Measurements from ENCODE around the gene CLASP1.
"Not testable (repeated sequence)": the region's sequence is repeated elsewhere in the genome, so short reads cannot be mapped to it uniquely, and the experiment has no call there.

CLASP1 gene

GRCh38 chr2:121409388-121409787 lies 239.9 kb downstream of the CLASP1 start:
- DNase-seq = no peak

- DNase-seq = no peak
Measured at GRCh38 chr2:121408641-121409040, 240.6 kb downstream of the CLASP1 start.

DNA sequence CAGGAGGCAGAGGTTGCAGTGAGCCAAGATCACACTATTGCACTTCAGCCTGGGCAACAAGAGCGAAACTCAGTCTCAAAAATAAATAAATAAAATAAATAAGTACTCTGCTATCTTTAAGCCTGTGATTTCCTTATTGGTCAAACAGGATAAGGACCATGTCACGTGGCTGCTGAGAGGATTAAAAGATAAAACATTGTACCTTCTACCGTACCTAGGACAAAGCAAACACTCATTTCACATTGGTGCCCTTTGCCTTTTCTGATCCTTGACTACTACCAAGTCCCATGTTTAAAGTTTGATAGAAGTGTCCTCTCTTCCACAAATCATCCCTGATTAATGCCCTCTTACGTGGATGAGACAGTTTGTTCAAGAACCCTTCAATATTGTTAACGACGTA lies 244.0 kb downstream of the CLASP1 start:
- DNase-seq = no peak

- no peak for DNase-seq
Measured at GRCh38 chr2:121400201-121400600, 249.1 kb downstream of the CLASP1 start.

DNA sequence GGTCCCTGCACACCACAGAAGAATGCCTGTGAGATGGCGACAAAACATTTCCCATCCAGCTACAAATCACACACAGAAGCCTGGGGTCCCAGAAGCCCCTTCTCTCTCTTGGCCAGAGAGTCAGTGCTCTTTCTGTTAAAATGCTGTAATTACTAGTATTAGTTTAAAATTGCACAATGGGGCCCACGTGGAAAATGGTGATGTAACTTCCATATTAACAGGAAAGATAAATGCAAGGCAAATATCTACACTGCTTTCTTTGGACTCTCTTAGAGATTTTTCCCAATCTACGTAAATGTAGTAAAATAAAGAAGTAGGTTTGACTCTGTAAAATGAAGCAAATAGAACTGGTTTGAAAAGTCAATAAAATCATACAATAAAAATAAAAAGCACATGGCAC lies 250.4 kb downstream of the CLASP1 start:
- DNase-seq = no peak

- no peak for DNase-seq
Measured at GRCh38 chr2:121390082-121390692, 259.1 kb downstream of the CLASP1 start.

GRCh38 chr2:121388371-121388770 lies 260.9 kb downstream of the CLASP1 start:
- no peak for DNase-seq

DNA sequence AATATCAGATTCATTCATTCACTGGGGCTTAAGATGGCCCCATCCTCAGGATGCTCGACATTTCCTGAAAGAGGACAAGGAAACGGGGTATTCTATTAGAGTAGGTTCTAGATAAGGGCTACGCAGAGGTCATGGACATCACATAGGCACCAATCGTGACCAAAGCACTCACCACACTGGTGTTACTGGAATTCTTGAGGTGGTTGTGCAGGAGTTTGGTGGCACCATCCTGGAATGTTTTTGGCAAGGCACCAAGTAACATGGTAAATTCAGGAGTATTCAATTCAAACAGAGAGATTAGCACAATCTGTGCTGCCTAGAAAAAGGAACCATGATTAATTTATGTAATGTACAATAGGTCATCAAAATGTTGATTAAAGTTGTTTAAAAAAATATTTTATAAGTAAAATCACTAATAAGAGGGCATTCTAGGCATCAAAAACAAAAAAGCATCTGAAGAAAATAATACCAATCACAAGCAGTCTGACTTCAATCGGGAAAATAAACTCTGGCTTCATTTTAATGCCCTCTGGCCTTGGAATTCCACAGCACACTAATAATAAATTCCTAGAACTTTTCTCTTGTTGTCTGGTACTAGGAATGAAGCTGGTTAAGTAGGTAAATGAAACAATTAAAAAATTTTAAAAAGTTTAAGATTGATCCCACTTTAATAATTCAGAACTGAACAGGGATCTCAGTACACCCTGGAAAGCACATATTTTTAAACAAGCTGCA lies 261.5 kb downstream of the CLASP1 start:
- DNase-seq = no peak

DNA sequence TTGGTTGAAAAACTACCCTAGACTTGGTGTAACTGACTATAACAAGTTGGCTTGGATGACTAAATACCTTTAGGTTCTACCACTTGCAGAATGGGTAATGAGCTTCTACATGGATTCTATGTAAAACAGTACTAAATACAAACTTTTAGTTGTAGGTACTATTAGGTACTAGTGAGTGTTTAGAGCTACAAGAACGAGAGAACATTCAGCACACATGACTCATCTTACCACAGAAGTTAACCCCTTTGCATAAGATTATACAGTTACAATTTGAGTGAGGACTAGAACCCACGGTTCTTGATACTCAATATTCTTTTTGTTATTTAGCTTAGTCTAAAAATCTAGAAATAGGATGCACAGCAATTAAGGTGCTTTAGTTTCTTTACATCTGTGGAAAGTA lies 262.6 kb downstream of the CLASP1 start:
- no peak for DNase-seq

GRCh38 chr2:121386102-121386501 lies 263.2 kb downstream of the CLASP1 start:
- no peak for DNase-seq

GRCh38 chr2:121382744-121383143 lies 266.5 kb downstream of the CLASP1 start:
- DNase-seq = no peak

DNA sequence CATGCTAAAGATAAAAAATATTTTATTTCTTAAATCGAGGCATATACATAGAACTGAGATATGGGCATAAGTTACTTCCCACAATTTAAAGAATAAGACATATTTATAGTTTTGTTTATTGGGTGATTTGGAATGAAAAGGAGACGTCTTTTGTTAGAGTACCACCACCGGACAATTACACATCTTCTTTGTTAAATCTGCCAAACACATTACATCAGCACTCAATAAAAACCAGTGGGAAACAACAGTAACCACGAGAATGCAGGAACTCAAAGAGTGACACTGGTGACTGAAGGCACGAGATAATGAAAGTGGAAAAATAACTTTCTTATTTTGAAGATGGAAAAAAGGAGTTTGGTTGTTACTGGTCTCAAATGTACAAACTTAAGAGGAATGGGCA lies 271.6 kb downstream of the CLASP1 start:
- no peak for DNase-seq

DNA sequence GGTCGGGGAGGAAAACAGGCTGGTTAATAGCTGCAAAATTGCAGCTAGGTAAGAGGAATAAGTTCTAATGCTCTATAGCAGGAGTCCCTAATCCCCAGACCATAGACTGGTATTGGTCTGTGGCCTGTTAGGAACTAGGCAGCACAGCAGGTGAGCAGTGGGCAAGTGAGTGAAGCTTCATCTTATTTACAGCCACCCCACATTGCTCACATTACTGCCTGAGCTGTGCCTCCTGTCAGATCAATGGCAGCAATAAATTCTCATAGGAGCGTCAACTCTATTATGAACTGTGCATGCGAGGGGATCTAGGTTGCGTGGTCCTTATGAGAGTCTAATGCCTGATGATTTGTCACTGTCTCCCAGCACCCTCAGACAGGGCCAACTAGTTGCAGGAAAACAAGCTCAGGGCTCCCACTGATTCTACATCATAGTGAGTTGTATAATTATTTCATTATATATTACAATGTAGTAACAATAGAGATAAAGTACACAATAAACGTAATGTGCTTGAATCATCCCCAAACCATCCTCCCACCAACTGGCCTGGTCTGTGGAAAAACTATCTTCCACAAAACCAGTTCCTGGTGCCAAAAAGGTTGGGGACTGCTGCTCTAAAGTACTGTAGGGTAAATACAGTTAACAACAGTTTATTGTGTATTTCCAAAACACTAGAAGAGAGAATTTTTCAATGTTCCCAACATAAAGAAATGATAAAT lies 272.6 kb downstream of the CLASP1 start:
- no peak for DNase-seq

- DNase-seq = no peak
Measured at GRCh38 chr2:121375621-121376159, 273.6 kb downstream of the CLASP1 start.

DNA sequence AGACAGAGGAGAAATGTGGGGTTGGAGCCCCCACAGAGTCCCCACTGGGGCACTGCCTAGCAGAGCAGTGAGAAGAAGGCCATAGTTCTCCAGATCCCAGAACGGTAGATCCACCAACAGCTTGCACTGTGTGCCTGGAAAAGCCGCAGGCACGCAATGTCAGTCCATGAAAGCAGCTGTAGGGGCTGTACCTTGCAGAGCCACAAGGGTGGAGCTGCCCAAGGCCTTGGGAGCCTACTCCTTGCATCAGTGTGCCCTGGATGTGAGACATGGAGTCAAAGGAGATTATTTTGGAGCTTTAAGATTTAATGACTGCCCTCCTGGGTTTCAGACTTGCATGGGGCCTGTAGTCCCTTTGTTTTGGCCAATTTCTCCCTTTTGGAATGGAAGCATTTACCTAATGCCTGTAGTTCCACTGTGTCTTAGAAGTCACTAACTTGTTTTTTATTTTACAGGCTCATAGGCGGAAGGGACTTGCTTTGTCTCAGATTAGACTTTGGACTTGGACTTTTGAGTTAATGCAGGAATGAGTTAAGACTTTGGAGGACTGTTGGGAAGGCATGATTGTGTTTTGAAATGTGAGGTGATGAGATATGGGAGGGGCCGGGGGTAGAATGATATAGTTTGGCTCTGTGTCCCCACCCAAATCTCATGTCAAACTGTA lies 274.7 kb downstream of the CLASP1 start:
- DNase-seq = not testable (repeated sequence)

DNA sequence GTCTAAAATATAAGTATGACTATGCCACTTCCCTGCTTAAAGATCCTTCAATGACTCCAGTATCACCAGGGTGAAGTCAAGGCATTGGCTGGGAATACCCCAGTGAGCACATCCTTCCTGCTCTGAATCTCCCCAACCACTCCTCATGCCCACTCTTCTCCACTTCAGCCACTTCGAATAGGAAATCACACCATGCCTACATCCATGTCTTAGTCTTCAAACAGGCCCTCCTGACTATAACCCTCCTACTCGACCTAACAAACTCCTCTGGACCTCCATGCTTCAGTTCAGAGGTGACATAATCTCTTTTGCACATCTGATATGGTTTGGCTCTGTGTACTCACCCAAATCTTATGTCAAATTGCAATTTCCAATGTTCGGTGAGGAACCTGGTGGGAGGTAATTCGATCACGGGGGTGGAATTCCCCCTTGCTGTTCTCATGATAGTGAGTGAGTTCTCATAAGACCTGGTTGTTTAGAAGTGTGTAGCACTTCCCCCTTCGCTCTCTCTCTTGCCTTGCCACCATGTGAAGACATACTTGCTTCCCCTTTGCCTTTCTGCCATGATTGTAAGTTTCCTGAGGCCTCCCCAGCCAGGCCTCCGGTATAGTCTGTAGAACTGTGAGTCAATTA lies 276.4 kb downstream of the CLASP1 start:
- DNase-seq = no peak

DNA sequence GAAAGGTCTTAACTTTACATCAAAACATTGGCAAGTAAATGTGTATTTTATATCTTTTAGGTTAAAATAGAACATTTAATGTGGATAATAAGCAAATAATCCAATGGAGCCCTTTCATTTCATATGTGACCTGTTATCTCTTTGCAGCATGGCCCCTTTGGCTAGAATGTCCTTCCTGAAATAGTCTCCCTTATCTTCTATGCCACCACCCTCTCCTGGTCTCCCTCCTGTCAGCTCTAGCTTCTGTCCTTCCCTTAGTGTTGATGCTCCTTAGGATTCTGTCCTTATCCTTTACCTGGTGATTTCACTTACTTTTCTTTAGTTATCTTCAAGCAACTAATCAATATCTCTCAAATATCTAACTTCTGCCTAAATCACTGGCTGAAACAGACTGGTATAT lies 277.2 kb downstream of the CLASP1 start:
- no peak for DNase-seq

DNA sequence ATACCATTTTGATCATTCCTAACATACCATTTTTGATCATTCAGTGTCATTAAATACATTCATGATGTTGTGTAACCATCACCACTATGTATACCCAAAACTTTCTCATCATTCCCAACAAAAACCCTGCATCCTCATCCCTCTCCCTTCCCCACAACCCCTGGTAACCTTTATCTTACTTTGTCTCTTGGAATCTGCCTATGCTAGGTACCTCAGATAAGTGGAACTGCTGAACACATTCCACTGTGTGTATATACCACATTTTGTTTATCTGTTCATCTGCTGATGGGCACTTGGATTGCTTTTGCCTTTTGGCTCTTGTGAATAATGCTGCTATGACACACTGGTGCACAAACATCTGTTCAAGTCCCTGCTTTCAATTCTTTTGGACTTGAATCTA lies 280.4 kb downstream of the CLASP1 start:
- no peak for DNase-seq

GRCh38 chr2:121368155-121368554 lies 281.1 kb downstream of the CLASP1 start:
- DNase-seq = no peak

GRCh38 chr2:121367246-121367900 lies 281.9 kb downstream of the CLASP1 start:
- DNase-seq = no peak

- DNase-seq = no peak
Measured at GRCh38 chr2:121366040-121366439, 283.2 kb downstream of the CLASP1 start.

GRCh38 chr2:121365061-121365460 lies 284.2 kb downstream of the CLASP1 start:
- DNase-seq = no peak
